ENCODE measurements around the gene KAT6B. TPM values are rescaled to one million over a fixed set of nuclear protein-coding genes. Genes with fewer than 3 reads are reported as not detected.

The KAT6B gene
- total and polyA plus RNA-seq, 10 of the 15 experiments (the other 5 are each of a cell fraction or from before 2014, with no cell fraction given): 2.7 to 22.6 (median 15.7) TPM

DNA sequence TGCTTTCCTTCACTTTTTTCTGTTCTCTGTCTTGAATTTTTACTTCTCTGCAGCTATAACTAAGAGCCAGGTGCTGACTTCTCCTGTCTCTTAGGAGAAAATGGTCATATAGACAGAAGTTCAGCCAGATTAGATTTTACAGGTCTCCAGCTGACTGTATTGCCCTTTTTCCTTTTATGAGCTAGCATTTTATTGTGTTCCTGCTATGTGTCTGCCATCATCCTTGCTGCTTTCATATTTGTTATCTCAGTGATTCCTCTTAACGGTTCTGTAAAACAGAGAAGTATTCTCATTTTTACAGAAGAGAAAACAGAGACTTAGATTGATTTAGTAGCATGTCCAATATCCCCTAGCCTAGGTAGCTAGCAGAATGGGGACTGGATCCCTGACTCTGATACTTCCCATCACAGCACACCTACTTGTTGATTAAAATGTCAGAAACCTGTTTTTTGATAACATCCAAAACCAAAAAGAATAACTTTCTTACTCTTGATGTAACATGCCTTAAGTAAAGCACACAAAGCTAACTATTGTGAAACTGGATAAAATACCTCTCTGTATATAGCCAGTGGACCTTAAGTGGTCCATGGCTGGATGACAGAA lies 5.2 kb downstream of the KAT6B start:
- no peak overlapping the region for H3K9ac ChIP-seq (ENCODE audit: control insufficient read depth, insufficient read depth, low read length)
- peaks cover 4% of the 10 kb centered on the region; the same call in 2 of the 3 replicates for H3K9me3 ChIP-seq (replicated peaks; ENCODE audit: control insufficient read depth, insufficient read depth, low read length)
- no peaks in the 10 kb centered on the region for H3K27me3 ChIP-seq (replicated peaks in 1 of 2; ENCODE audit: control insufficient read depth in 2 of 2, insufficient read depth in 2 of 2, low read length in 1 of 2)
- CTCF ChIA-PET: interaction anchor here (0.6 to 1.6 kb wide), 6 partner anchors 8 to 587 kb away, joined by 3 to 5 read pairs (median 4); no protein-coding TSS in a partner anchor
- peak overlapping the region; percentile 58 for H3K27ac ChIP-seq (ENCODE audit: control insufficient read depth, insufficient read depth)
- RAD21 ChIA-PET (ENCODE audit: unreplicated experiment): interaction anchor here (0.8 to 4.1 kb wide), 13 partner anchors 21 to 189 kb away, joined by 3 to 18 read pairs (median 4); no protein-coding TSS in a partner anchor
- 0 out of 4 replicates have a peak, but pooled peaks cover 0 to 3% of the 10 kb centered on the region in 2 experiments for H3K36me3 ChIP-seq (ENCODE audit: control insufficient read depth in 2 of 2, insufficient read depth in 2 of 2, low read length in 1 of 2)
- peak overlapping the region; percentile 57 for H3K4me2 ChIP-seq (ENCODE audit: control insufficient read depth, insufficient read depth)
- no peak for DNase-seq (ENCODE audit: low read depth, low spot score)
- BruUV-seq (replicated peaks): TSS peak; percentile 6
- H3K4me3 ChIP-seq: peak overlapping the region; percentile 41; the same call in 1 of the 2 replicates
- peaks cover 21% of the 10 kb centered on the region for H3K4me1 ChIP-seq (ENCODE audit: control insufficient read depth, insufficient read depth, low read length)
- in situ Hi-C loops (cut with MboI): no loop called here
- WGBS (ENCODE audit: insufficient coverage, insufficient replicate concordance, low lambda C conversion rate, missing lambda C conversion rate): 0% methylated on average over 1 of the region's 1 CpG
- no peak overlapping the region for H2AFZ ChIP-seq (ENCODE audit: control insufficient read depth, low read depth, low read length)
- intact Hi-C loops (cut with micrococcal nuclease; ENCODE audit: unreplicated experiment): no loop called here
- no peaks in the 10 kb centered on the region for H4K20me1 ChIP-seq (ENCODE audit: control insufficient read depth, insufficient read depth)
- no peak for ATAC-seq
- POLR2A ChIA-PET: interaction anchor here (0.7 to 2.8 kb wide), 4 partner anchors 18 to 151 kb away, joined by 3 to 13 read pairs (median 4); no protein-coding TSS in a partner anchor
- FAIRE-seq: no peak
- peaks cover 74% of the 10 kb centered on the region for H3K79me2 ChIP-seq (ENCODE audit: control insufficient read depth, insufficient read depth, low read length)
- SMC1A ChIA-PET (ENCODE audit: uncharacterized antibody, unreplicated experiment): interaction anchor here (0.7 to 5.7 kb wide), 27 partner anchors 10 to 196 kb away, joined by 3 to 34 read pairs (median 4); no protein-coding TSS in a partner anchor
- TF ChIP-seq, protein P1, sequence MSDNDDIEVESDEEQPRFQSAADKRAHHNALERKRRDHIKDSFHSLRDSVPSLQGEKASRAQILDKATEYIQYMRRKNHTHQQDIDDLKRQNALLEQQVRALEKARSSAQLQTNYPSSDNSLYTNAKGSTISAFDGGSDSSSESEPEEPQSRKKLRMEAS (IDR thresholded peaks at IDR 0.05; ENCODE audit: low read depth, low read length): no peak
- no peak for TF ChIP-seq KAT2A (conservative IDR thresholded peaks at IDR 0.05; ENCODE audit: control insufficient read depth, low read depth, low read length)
- no peak for TF ChIP-seq ZNF687 (IDR thresholded peaks at IDR 0.05)
- TF ChIP-seq, protein P2, sequence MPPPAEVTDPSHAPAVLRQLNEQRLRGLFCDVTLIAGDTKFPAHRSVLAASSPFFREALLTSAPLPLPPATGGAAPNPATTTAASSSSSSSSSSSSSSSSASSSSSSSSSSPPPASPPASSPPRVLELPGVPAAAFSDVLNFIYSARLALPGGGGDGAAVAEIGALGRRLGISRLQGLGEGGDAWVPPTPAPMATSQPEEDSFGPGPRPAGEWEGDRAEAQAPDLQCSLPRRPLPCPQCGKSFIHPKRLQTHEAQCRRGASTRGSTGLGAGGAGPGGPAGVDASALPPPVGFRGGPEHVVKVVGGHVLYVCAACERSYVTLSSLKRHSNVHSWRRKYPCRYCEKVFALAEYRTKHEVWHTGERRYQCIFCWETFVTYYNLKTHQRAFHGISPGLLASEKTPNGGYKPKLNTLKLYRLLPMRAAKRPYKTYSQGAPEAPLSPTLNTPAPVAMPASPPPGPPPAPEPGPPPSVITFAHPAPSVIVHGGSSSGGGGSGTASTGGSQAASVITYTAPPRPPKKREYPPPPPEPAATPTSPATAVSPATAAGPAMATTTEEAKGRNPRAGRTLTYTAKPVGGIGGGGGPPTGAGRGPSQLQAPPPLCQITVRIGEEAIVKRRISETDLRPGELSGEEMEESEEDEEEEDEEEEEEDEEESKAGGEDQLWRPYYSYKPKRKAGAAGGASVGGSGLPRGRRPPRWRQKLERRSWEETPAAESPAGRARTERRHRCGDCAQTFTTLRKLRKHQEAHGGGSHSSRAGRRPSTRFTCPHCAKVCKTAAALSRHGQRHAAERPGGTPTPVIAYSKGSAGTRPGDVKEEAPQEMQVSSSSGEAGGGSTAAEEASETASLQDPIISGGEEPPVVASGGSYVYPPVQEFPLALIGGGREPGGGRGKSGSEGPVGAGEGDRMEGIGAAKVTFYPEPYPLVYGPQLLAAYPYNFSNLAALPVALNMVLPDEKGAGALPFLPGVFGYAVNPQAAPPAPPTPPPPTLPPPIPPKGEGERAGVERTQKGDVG (CRISPR knock-in tag; IDR thresholded peaks at IDR 0.05): no peak
- TF ChIP-seq FOXM1 (IDR thresholded peaks at IDR 0.05; ENCODE audit: low read depth, low read length): no peak
- TF ChIP-seq ATF7 (IDR thresholded peaks at IDR 0.05; ENCODE audit: low read depth): no peak
- TF ChIP-seq NRF1 (conservative IDR thresholded peaks at IDR 0.05; ENCODE audit: low read depth, low read length): no peak
- no peak for TF ChIP-seq CHD4 (IDR thresholded peaks at IDR 0.05)
- no peak for TF ChIP-seq SPI1 (IDR thresholded peaks at IDR 0.05; ENCODE audit: borderline replicate concordance, insufficient read depth, low read depth, low read length)
- TF ChIP-seq MTA2 (IDR thresholded peaks at IDR 0.05; ENCODE audit: low read depth): no peak
- no peak for TF ChIP-seq FOXK2 (IDR thresholded peaks at IDR 0.05)
- no peak for TF ChIP-seq NFIC (IDR thresholded peaks at IDR 0.05; ENCODE audit: low read depth, low read length)
